GM18868 (cell line): ENCODE measurements around the gene PARD3B.

Source experiments
- ATAC-seq: cut with Tn5 transposase; IDR thresholded peaks from one replicate; pipeline ENCODE4 v1.9.1; 2021; ENCODE audit warnings: mild to moderate bottlenecking, moderate library complexity; ENCODE audit not compliant: unreplicated experiment

The PARD3B gene

GRCh38 chr2:204743393-204743960 lies 198.2 kb downstream of the PARD3B start:
- ATAC-seq: no peak

DNA sequence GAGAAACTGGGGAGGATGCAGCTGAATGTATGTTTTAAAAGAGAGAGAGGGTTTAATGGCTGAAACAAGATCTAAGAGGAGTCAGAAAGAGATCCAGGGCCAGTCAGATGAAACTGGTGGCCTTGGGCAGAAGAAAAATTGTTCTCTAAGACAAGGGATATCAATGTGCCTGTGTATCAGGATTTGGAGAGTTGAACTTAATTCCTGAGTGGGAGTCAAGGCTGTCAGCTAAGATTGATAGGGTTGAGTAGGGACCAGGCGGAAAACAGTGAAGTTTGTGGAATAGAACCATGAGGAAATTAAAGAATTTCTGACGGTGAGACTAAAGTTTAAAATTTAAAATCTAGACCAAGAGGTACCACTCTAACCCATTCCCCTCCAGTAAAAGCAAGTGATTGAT lies 199.2 kb downstream of the PARD3B start:
- no peak for ATAC-seq

DNA sequence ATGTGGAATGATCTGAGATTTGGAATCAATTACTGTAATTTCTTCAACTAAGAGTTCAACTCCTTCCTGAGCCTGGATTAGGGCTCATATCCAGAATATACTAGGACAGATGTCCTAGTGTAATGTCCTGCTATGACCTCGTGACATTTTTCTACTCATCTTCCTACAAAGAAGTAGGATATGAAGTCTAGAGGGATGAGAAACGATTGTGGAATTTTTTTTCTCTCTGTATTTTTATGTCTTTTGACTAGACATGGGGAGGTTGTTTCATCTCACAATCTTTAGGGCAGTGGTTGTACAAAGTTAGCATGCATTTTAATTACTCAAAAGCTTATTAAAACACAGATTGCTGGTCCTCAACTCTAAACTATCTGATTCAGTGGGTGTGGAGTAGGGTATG lies 203.0 kb downstream of the PARD3B start:
- ATAC-seq: no peak

DNA sequence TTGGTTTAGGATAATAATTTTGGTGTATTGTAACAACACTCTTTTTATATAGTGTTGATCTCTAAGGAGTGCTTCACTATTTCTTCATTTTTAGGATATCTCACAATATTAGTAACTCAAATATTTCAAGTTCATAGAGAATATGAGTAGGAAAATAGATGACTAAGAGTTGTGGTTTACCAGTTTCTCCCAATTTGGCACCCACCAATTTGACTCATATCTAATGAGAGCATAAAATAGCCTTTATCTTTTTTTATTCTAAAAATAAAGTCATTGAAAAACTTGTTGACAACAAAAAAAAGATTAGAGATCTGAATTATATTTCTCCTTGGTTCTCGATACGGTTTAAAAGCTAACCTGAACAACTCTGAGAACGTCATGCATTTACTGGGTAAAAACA lies 204.0 kb downstream of the PARD3B start:
- no peak for ATAC-seq

DNA sequence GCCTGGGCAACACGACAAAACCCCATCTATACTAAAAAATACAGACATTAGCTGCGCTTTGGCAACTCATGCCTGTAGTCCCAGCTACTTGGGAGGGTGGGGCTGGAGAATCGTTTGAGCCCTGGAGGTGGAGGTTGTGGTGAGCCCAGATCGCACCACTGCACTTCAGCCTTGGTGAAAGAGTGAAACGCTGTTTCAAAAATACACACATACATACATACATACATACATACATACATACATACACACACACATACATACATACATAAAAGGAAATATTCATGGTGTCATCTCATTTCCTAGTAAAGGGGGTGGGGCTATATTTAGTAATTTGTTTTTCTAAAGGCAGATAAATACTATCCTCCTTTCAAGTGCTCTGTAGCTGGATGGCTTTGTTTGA lies 205.1 kb downstream of the PARD3B start:
- no peak for ATAC-seq

DNA sequence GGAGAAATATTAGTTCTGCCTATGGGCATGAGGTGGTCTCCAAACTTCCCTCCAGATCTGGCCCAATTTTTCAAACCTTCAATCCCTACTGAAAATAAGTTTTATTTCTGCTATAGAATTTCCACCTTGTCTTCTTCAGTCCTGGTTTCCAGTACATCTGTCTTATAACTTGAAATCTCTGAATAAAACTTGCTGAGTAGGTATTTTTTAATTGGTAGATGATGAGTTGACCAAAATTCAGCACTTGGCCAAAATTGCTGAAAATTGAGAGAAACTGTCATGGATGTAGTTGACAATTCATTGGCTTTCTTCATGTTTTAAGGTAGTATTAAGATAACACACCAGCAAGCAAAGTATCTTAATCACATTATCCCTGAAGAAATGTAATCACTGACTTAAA lies 206.2 kb downstream of the PARD3B start:
- no peak for ATAC-seq

- ATAC-seq: no peak
Observed at GRCh38 chr2:204753841-204754240, 208.6 kb downstream of the PARD3B start.

DNA sequence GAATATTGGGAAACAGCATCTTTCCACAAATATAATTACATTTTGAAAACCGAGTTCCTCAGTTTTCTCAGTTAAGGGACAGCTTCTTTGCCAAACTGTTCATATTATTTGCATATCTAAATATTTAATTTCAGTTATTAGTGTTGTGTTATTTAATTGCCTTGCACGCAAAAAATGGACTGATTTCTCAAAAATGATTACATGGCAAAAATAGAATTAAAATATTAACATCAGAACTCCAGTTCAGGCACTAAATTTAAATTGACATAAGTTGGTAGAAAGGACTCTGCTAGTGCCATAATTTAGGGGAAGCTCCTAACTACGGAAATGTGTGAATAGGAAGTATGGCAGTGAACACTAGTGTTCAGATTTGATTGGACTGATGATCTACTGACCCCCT lies 209.6 kb downstream of the PARD3B start:
- no peak for ATAC-seq

- no peak for ATAC-seq
Observed at GRCh38 chr2:204763974-204764703, 218.9 kb downstream of the PARD3B start.

DNA sequence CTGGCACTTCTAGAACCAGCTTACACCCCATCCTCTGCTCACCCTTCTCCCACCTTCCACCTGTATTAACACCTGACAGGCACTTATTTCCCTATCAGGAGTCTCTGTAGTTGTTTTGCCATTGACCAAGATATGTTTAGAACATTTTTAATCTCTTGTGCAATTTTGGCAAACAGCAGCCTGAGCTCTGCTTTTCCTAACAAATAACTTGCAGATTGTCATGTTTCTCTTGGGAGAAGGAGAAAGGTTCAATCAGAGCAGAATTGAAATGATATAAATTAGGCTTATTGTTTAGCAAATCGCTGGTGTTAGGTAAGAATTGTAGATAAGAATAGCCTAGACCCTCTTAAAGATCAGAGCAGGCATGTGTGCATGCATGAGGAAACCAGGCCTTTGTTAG lies 225.5 kb downstream of the PARD3B start:
- no peak for ATAC-seq

- ATAC-seq: no peak
Observed at GRCh38 chr2:204771721-204772120, 226.4 kb downstream of the PARD3B start.

GRCh38 chr2:204772546-204772945 lies 227.3 kb downstream of the PARD3B start:
- ATAC-seq: no peak

DNA sequence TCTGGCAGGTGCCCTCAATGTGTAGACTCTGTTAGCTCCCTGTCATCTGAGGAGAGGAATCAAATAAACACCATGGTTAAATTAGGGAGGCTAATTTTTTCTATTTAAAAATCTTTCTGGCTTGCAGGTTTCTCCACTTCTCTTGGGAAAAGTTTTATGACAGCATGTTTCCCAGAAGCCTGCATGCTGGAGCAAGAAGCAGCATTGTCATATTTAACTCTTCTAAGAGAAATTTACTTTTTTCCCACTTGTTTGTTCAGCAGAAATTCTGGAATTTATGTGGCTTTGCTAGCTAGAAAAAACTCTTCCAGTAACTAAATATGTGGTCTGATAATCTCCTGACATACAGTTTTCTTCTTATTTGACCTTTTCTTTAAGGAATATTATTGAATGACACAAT lies 230.5 kb downstream of the PARD3B start:
- ATAC-seq: no peak

GRCh38 chr2:204776781-204777559 lies 231.7 kb downstream of the PARD3B start:
- no peak for ATAC-seq

GRCh38 chr2:204779771-204780170 lies 234.5 kb downstream of the PARD3B start:
- no peak for ATAC-seq

DNA sequence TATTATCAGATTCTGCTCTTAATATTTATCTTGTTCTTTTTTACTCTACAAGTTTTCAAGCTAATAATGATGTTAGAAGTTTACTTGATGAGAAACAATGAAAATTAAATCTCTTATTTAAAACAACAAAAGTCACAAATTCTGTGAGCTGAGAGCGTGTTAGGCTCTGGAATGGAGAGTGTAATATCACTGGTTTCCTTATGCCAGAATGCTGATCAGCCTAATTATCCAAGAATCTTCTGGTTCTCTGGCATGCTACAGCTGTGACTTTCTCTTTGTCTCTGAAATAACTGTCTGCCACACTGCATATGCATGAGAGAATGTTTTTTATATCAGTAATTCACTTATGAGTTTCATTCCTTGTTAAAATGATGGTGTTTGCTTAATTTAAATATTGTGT lies 236.7 kb downstream of the PARD3B start:
- ATAC-seq: no peak

DNA sequence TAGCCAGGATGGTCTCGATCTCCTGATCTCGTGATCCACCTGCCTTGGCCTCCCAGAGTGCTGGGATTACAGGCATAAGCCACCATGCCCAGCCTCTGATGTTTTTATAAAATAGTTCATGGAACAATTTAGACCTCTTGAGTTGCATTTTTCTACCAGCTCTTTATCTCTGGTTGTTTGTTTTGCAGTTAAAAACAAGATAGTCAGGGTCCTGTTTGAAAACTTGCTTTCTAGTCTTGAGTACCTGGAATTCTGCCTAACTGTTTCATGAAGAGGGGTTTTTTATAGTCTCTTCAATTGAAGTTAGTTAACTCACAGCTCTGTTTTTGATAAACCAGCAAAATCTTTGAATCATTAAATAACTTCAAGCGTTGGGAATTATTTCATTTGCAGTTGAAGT lies 244.8 kb downstream of the PARD3B start:
- ATAC-seq: no peak

GRCh38 chr2:204791230-204791629 lies 246.0 kb downstream of the PARD3B start:
- ATAC-seq: no peak

DNA sequence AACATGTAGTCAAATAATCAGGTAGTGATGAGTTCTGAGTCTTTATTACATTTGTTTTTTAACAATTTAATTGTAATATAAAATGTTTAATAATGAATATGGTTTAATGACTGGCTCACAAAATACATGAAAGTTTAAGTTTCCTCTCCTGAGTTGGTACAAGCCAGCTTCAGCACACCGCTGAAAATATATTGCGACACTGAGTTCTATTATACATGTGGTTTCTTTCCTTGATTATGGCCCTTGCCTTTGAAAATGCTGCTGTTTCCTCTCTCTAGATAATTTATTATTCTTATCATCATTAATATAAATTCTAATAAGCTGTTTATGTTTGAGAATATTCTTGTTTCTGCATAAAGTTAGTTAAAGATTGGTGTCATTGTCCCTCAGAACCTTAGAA lies 249.3 kb downstream of the PARD3B start:
- ATAC-seq: no peak

- no peak for ATAC-seq
Observed at GRCh38 chr2:204795156-204795555, 249.9 kb downstream of the PARD3B start.

DNA sequence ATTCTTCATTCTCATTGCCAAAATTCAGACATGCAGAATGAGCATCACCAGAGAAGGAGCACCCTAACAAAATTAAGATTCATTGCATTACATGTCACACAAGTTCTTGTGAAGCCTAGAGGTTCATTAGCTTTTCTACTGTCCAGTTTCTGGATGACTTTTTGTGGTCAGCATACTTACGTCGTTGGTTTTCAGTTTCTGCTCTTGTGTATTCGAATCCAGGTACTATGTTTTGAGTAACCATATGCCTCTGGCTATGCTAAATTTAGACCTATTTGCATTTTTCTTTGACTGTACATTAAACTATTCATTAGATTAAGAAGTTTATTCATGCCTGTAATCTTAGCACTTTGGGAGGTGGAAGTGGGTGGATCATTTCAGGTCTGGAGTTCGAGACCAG lies 251.3 kb downstream of the PARD3B start:
- peak; percentile 75 for ATAC-seq

DNA sequence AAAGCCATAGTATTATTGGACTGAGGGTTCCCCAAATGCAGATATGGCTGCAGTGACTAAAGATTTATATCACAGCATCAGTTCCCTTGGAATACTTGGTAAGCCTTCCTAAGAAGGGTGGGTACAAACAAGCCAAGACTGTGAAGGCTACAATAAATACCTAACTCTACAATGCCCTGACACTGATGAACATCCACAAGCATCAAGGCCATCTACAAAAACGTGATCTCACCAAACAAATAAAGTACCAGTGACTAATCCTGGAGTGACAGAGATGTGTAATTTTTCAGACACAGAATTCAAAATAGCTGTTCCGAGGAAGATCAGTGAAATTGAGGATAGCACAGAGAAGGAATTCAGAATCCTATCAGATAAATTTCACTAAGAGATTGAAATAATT lies 254.5 kb downstream of the PARD3B start:
- no peak for ATAC-seq
